Epithelial cell of esophagus (primary cell): ENCODE measurements around the gene PRDM11.
A peak's percentile ranks its signal among the peaks of the same experiment; 100 is the strongest.

Experiments used
- DNase-seq: peaks from one replicate; pipeline ENCODE4 v3.0.0; 2010; ENCODE audit warnings: low read depth
- H3K4me3 ChIP-seq: 2 replicates; pipeline ENCODE4 v1.5.1; 2011; ENCODE audit warnings: mild to moderate bottlenecking, low read length, control low read depth
- TF ChIP-seq, protein P1 (sequence below): IDR thresholded peaks from 2 replicates; pipeline ENCODE4 v1.5.1; 2011; ENCODE audit warnings: low read depth, mild to moderate bottlenecking, low read length, control low read depth, inconsistent platforms; ENCODE audit not compliant: insufficient read depth; ENCODE audit errors: missing control alignments

PRDM11 gene

GRCh38 chr11:45145379-45146071 is 914 bp upstream of the PRDM11 start:
- H3K4me3 ChIP-seq = peak overlapping the region; percentile 62
- TF ChIP-seq, protein P1, sequence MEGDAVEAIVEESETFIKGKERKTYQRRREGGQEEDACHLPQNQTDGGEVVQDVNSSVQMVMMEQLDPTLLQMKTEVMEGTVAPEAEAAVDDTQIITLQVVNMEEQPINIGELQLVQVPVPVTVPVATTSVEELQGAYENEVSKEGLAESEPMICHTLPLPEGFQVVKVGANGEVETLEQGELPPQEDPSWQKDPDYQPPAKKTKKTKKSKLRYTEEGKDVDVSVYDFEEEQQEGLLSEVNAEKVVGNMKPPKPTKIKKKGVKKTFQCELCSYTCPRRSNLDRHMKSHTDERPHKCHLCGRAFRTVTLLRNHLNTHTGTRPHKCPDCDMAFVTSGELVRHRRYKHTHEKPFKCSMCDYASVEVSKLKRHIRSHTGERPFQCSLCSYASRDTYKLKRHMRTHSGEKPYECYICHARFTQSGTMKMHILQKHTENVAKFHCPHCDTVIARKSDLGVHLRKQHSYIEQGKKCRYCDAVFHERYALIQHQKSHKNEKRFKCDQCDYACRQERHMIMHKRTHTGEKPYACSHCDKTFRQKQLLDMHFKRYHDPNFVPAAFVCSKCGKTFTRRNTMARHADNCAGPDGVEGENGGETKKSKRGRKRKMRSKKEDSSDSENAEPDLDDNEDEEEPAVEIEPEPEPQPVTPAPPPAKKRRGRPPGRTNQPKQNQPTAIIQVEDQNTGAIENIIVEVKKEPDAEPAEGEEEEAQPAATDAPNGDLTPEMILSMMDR = no peak
- no peak for DNase-seq

- peak overlapping the region; percentile 91 for H3K4me3 ChIP-seq
- TF ChIP-seq, protein P1 = no peak
- DNase-seq = peak; percentile 96
Measured at GRCh38 chr11:45147017-45147728, 734 bp downstream of the PRDM11 start.

- H3K4me3 ChIP-seq = peak overlapping the region; percentile 91
- TF ChIP-seq, protein P1 = no peak
- DNase-seq = no peak
Measured at GRCh38 chr11:45147891-45148675, 1.6 kb downstream of the PRDM11 start.

- TF ChIP-seq, protein P1 = no peak
- DNase-seq = no peak
- no peak overlapping the region for H3K4me3 ChIP-seq
Measured at GRCh38 chr11:45149483-45150056, 3.1 kb downstream of the PRDM11 start.

DNA sequence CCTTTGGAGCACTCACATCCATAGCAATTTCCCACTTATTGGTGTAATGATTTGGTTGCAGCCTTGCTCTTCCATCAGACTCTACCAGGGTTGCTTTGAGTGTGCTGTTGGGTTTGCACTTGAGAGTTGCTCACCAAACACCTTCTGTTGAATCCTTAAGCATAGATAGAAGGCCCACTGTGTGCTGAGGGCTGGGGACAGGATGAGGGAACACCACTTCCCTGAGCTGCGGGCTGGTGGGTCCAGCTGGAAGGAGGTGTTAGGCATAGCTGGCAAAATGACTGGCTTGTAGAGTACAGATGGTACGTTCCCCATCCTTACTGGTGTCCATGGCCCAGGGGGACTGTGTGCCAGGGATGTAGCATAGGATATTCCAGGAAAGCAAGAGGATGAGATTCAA is 3.9 kb downstream of the PRDM11 start:
- TF ChIP-seq, protein P1 = no peak

DNA sequence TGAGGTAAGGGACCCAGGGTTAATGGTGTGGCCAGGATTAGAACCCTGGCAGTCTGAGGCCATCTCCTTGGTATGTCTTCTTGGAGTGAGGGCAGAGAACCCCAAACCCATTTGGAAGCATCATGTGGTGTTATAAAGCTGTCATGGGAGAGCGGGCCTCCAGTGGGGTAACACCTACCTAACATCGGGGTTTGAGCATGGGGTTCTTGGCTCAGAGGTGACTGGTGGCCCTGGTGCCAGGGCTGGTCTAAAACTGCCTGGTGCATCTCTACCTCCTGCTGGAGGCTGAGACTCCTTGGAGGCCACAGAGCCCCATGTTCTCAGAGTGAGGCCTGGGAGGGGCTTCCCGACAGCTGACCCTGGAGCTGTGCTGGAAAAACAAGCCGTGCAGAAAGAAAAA is 4.5 kb downstream of the PRDM11 start:
- no peak overlapping the region for H3K4me3 ChIP-seq
- TF ChIP-seq, protein P1 = no peak
- DNase-seq = no peak

More for the DNA sequence above, 3.9 kb downstream of the PRDM11 start:
- DNase-seq = no peak
- no peak overlapping the region for H3K4me3 ChIP-seq
